GM12874 (cell line): ENCODE results near the gene ARFGEF3.

ENCODE experiments used
- TF ChIP-seq, protein P1 (sequence below): IDR thresholded peaks from 2 replicates; pipeline ENCODE4 v1.5.1; 2011; ENCODE audit warnings: low read depth, mild to moderate bottlenecking, control low read depth, low read length, moderate library complexity; ENCODE audit not compliant: insufficient read depth

Gene ARFGEF3

DNA sequence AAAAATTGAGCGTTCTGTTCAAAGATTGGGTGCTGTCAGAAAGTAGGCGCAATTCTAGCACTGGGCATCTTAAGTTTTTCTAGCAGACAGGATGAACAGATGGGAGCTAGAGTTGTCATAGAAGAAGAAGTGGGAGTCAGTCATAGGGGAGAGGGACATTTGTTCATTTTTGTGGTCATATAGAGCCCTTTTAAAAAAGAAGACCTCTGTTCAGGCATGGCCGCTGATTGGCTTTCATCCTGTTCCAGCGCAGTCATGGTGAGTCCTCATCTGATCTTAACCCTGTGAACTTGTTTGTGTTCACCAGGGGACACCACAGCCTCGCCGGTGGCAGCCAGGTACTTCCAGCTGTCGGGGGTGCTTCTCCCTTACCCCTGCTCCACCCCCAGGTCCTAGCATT lies 86.3 kb downstream of the ARFGEF3 start:
- TF ChIP-seq, protein P1, sequence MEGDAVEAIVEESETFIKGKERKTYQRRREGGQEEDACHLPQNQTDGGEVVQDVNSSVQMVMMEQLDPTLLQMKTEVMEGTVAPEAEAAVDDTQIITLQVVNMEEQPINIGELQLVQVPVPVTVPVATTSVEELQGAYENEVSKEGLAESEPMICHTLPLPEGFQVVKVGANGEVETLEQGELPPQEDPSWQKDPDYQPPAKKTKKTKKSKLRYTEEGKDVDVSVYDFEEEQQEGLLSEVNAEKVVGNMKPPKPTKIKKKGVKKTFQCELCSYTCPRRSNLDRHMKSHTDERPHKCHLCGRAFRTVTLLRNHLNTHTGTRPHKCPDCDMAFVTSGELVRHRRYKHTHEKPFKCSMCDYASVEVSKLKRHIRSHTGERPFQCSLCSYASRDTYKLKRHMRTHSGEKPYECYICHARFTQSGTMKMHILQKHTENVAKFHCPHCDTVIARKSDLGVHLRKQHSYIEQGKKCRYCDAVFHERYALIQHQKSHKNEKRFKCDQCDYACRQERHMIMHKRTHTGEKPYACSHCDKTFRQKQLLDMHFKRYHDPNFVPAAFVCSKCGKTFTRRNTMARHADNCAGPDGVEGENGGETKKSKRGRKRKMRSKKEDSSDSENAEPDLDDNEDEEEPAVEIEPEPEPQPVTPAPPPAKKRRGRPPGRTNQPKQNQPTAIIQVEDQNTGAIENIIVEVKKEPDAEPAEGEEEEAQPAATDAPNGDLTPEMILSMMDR, result no peak

DNA sequence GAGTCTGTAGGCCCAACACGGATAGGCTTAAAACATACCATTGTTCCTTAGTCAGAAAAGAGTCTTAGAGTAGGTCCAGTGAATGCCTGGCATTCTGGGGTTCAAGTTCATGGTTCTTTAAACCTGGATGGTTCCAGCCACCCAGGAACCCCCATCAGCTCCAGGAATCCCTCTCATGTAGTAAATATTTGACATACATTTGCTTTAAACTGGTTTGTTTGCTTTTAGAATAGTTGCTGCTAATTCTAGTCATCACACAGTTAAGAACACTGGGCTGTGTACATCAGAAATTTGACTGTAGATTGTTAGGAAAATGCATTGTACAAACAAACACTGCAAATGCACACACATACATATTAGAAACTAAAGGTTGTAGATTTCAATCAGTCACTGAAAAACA lies 87.1 kb downstream of the ARFGEF3 start:
- TF ChIP-seq, protein P1, result no peak

DNA sequence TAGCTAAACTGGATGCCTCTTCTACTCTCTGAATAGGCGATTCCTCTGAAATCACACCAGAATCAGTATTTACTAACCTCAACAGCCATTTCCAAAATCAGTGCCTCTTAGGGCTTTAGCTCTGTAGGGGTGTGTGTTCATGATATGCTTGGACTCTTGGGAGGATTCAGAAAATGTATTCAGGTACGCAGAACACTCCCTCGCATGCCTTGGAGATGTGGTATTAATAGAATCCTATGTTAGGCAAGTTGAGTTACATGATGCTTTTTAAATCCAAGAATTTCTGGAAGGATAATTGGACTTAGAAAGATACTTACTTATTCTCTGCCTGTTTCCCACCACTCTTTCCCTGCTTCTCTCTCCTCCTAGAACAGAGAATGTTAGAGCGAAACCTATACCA lies 88.3 kb downstream of the ARFGEF3 start:
- TF ChIP-seq, protein P1, result no peak

DNA sequence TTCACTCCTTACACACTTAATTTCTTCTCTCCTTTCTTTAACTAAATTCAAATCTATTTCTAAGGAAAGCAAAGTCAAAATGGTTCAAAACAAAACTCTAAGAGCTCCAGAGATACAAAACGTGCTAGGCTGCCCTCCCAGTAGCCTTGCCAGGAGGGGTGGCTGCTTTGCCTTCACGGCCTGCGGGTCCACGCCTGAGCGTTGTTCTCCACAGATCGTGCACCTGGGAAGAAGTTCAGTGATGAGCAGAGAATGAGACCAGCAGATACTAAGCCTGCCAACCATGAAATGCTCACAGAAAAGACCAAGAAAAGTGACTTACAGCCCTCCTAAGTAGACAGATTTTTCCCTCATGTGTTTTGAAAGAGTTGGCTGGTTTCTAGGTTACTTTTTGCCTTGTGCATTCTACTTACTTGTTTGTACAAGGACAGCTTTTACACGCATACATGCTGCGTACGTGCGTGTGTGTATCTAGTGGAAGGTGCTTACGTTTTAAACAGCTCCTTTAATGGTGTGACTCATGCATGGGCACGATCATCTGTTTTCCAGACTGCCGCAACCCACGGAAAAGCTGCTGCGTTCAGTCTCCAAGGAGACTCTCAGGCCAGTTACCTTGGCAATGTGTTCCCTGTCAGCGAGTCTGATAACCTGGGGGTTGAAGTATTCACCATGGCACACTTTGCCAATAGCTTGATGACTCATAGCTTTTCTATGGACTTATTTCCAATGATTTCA lies 88.9 kb downstream of the ARFGEF3 start:
- TF ChIP-seq, protein P1, result no peak

DNA sequence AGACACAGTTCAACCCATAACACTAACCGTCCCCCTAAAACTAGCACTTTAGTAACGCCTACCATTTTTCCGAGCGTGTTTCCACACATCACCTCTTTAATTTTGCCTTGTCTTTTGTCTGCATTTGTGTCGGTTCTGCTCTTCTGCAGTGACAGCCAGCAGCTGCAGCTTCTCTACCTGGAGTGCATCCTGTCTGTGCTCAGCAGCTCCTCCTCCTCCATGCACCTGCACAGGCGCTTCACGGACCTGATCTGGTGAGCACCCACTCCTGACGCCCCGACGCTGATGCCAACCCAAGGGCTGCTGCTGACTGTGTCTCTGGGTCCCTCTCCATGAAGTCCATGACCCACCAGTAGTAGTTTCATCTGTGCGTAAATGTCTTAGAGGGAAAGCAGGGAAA lies 92.0 kb downstream of the ARFGEF3 start:
- TF ChIP-seq, protein P1, result no peak

DNA sequence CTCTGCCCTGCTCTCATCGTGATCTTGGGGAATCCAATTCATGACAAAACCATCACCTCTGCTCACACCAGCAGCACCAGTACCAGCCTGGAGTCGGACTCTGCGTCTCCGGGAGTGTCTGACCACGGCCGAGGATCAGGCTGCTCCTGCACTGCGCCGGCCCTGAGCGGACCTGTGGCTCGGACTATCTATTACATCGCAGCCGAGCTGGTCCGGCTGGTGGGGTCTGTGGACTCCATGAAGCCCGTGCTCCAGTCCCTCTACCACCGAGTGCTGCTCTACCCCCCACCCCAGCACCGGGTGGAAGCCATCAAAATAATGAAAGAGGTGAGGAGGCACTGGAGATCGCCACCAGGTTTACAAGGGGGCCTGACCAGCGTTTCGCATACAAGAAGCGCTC lies 93.7 kb downstream of the ARFGEF3 start:
- TF ChIP-seq, protein P1, result no peak

DNA sequence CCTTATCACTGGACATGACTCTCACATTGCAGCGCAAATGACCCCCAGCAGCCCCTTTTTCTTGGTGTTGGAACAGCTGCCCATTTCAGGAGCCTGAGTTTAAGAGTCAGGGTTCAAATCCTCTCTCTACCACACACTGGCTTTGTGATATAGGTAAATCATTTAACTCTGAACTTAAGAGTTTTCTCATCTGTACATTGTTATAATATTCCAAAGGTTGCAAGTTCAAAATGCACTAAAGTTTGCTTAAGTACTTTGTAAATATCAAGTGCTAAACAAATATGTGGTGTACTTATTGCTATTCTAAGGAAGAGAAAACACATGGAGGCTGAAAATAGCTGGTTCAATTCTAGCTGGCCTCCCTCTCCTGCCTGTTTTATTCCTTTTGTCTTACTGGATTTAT lies 95.9 kb downstream of the ARFGEF3 start:
- TF ChIP-seq, protein P1, result no peak
